Uterus (tissue), 2 donors: ENCODE data around the gene RANBP3.

Experiments used
- CTCF ChIP-seq, 4 experiments: fragments of 200-600 bp in 2 of 4; fragments of 450-650 bp in 2 of 4; sonication (generic) in 2 of 4; IDR thresholded peaks; one replicate each; pipeline ENCODE4 v1.5.1; 2016 to 2019; ENCODE audit warnings: antibody characterized with exemption in 4 of 4, mild to moderate bottlenecking in 2 of 4, moderate library complexity in 1 of 4
- POLR2A ChIP-seq, 2 donors: fragments of 450-650 bp; IDR thresholded peaks; one replicate each; pipeline ENCODE4 v1.6.1; 2016; ENCODE audit warnings: antibody characterized with exemption in 2 of 2, mild to moderate bottlenecking in 1 of 2, moderate library complexity in 1 of 2

GRCh38 chr19:5892772-5893275 is 85.1 kb downstream of the RANBP3 start:
- TF ChIP-seq CTCF (IDR thresholded peaks at IDR 0.05) (no peak), POLR2A (IDR thresholded peaks at IDR 0.05) (no peak)
